DND-41 (cell line): Measurements from ENCODE around the gene PSMD7.

Source experiments
- EZH2 ChIP-seq: IDR thresholded peaks from 3 replicates; pipeline ENCODE4 v1.6.1; 2012; ENCODE audit warnings: borderline replicate concordance, low read depth, mild to moderate bottlenecking, moderate library complexity, low read length, inconsistent platforms; ENCODE audit not compliant: severe bottlenecking
- TF ChIP-seq, protein P1 (sequence below): IDR thresholded peaks from 2 replicates; pipeline ENCODE4 v1.5.1; 2012; ENCODE audit warnings: borderline replicate concordance, low read length, moderate library complexity, mild to moderate bottlenecking; ENCODE audit not compliant: poor library complexity, severe bottlenecking; ENCODE audit errors: extremely low read depth

DNA sequence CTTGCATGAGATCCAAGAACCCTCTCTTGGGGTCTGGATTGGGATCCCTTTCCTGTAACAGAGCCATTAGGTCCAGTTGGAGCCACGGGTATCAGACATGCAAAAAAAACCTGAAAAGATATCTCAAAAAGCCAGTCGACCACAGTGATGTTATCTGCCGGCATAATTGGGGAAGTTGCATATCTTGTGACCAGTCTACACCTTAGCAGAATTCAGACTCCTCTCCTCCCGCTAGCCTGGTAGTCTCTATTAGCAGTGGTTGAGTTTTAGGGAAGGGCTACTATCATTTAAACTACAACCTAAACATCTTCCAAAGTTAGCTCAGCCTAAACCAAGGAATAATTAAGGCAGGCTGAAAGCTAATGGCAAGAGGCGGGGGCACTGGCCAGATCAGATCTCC lies 16.2 kb upstream of the PSMD7 start:
- TF ChIP-seq, protein P1, sequence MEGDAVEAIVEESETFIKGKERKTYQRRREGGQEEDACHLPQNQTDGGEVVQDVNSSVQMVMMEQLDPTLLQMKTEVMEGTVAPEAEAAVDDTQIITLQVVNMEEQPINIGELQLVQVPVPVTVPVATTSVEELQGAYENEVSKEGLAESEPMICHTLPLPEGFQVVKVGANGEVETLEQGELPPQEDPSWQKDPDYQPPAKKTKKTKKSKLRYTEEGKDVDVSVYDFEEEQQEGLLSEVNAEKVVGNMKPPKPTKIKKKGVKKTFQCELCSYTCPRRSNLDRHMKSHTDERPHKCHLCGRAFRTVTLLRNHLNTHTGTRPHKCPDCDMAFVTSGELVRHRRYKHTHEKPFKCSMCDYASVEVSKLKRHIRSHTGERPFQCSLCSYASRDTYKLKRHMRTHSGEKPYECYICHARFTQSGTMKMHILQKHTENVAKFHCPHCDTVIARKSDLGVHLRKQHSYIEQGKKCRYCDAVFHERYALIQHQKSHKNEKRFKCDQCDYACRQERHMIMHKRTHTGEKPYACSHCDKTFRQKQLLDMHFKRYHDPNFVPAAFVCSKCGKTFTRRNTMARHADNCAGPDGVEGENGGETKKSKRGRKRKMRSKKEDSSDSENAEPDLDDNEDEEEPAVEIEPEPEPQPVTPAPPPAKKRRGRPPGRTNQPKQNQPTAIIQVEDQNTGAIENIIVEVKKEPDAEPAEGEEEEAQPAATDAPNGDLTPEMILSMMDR = no peak
- no peak for TF ChIP-seq EZH2
